Endothelial cell of umbilical vein (primary cell): ENCODE data around the gene ARFGEF3. TPM values are rescaled to one million over a fixed set of nuclear protein-coding genes. Genes with fewer than 3 reads are reported as not detected.

Experiments
- BruUV-seq: library from RNA; stranded (reverse); fragments of 400-500 nt; replicated peaks from 2 replicates; lab custom pipeline; 2021; lab: Mats Ljungman, UMichigan
- CTCF ChIA-PET: fragments of 300-600, 350-600 bp; sonication (Branson Sonifier 250); formaldehyde crosslinking; loops from one replicate; lab custom pipeline; 2021; ENCODE audit warnings: antibody characterized with exemption, inconsistent platforms; lab: Charles Lee
- POLR2A ChIA-PET: fragments of 300-600, 350-600 bp; sonication (Branson Sonifier 250); formaldehyde crosslinking; loops from one replicate; lab custom pipeline; 2021; ENCODE audit warnings: antibody characterized with exemption, inconsistent platforms; lab: Charles Lee
- DNase-seq: peaks from one replicate; pipeline ENCODE4 v3.0.0-alpha.2; 2011; ENCODE audit warnings: low read depth, low spot score
- FAIRE-seq: peaks from 2 replicates; lab custom pipeline; 2011; peaks lifted over from hg19 to GRCh38; lab: Jason Lieb, UNC
- H2AFZ ChIP-seq: 2 replicates; pipeline ENCODE4 v1.6.0; 2012; ENCODE audit warnings: low read depth, low read length, control low read depth, inconsistent platforms
- H3K27ac ChIP-seq: 2 replicates; pipeline ENCODE4 v1.5.1; 2011; ENCODE audit warnings: low read depth, mild to moderate bottlenecking, control low read depth, low read length, moderate library complexity; ENCODE audit not compliant: insufficient read depth
- H3K27me3 ChIP-seq, 2 experiments: 2 replicates each; pipeline versions ENCODE4 v1.6.0 to v1.6.1; 2011; ENCODE audit warnings: low read length in 2 of 2, mixed read lengths in 1 of 2; ENCODE audit not compliant: control insufficient read depth in 2 of 2, insufficient read depth in 2 of 2
- H3K36me3 ChIP-seq, 2 experiments: 2 replicates in 1 of 2; 3 replicates in 1 of 2; pipeline ENCODE4 v1.5.1; 2011; ENCODE audit warnings: low read length in 2 of 2, mild to moderate bottlenecking in 1 of 2, moderate library complexity in 1 of 2; ENCODE audit not compliant: control insufficient read depth in 2 of 2, insufficient read depth in 2 of 2; ENCODE audit errors: extremely low read depth in 1 of 2
- H3K4me1 ChIP-seq: 3 replicates; pipeline ENCODE4 v1.5.1; 2011; ENCODE audit warnings: mild to moderate bottlenecking, low read length; ENCODE audit not compliant: control insufficient read depth, insufficient read depth; ENCODE audit errors: extremely low read depth
- H3K4me2 ChIP-seq: 2 replicates; pipeline ENCODE4 v1.6.1; 2011; ENCODE audit warnings: low read length, control low read depth, mixed read lengths; ENCODE audit not compliant: insufficient read depth
- H3K4me3 ChIP-seq, 3 experiments: fragments of 200-600 bp in 1 of 3; sonication (generic), shearing (Covaris generic) in 1 of 3; replicated peaks in 1 of 3; 2 replicates each; pipeline ENCODE4 v1.5.1; 2011 to 2016; ENCODE audit warnings: control low read depth in 3 of 3, low read length in 3 of 3, mild to moderate bottlenecking in 2 of 3, inconsistent platforms in 1 of 3, low read depth in 1 of 3, moderate library complexity in 1 of 3; ENCODE audit not compliant: insufficient read depth in 1 of 3
- H3K79me2 ChIP-seq: 2 replicates; pipeline ENCODE4 v1.6.0; 2012; ENCODE audit warnings: low read length, inconsistent platforms; ENCODE audit not compliant: control insufficient read depth, insufficient read depth
- H3K9ac ChIP-seq: replicated peaks from 2 replicates; pipeline ENCODE3; 2011; ENCODE audit warnings: low read length, control low read depth; ENCODE audit not compliant: insufficient read depth; ENCODE audit errors: extremely low read depth
- H3K9me1 ChIP-seq: replicated peaks from 3 replicates; pipeline ENCODE4 v1.6.0; 2011; ENCODE audit warnings: mild to moderate bottlenecking, low read length; ENCODE audit not compliant: control insufficient read depth, insufficient read depth; ENCODE audit errors: extremely low read depth
- H3K9me3 ChIP-seq: replicated peaks from 2 replicates; pipeline ENCODE4 v1.5.1; 2012; ENCODE audit warnings: low read length, inconsistent platforms; ENCODE audit not compliant: control insufficient read depth, insufficient read depth
- H4K20me1 ChIP-seq: replicated peaks from 2 replicates; pipeline ENCODE3; 2011; ENCODE audit warnings: mild to moderate bottlenecking, low read length; ENCODE audit not compliant: control insufficient read depth, insufficient read depth; ENCODE audit errors: extremely low read depth
- CTCF ChIP-seq, 2 donors: IDR thresholded peaks; 1 replicate in 1 of 2; 2 replicates in 1 of 2; pipeline ENCODE4 v1.5.1; 2011; ENCODE audit warnings: low read length in 2 of 2, mild to moderate bottlenecking in 2 of 2, moderate library complexity in 2 of 2, control low read depth in 1 of 2, inconsistent platforms in 1 of 2, low read depth in 1 of 2; ENCODE audit not compliant: insufficient read depth in 1 of 2; ENCODE audit errors: extremely low read depth in 1 of 2
- EZH2 ChIP-seq: IDR thresholded peaks from 2 replicates; pipeline ENCODE4 v1.6.1; 2012; ENCODE audit warnings: borderline replicate concordance, low read depth, mild to moderate bottlenecking, moderate library complexity, low read length, inconsistent platforms; ENCODE audit not compliant: severe bottlenecking
- FOS ChIP-seq: IDR thresholded peaks from 2 replicates; pipeline ENCODE4 v1.6.1; 2011; ENCODE audit warnings: mild to moderate bottlenecking, low read length, moderate library complexity, borderline replicate concordance; ENCODE audit not compliant: insufficient read depth
- GATA2 ChIP-seq: IDR thresholded peaks from 2 replicates; pipeline ENCODE4 v1.7.0; 2011; ENCODE audit warnings: low read depth, mild to moderate bottlenecking, moderate library complexity, mixed read lengths, low read length; ENCODE audit not compliant: insufficient read length, insufficient read depth
- JUN ChIP-seq: IDR thresholded peaks from 2 replicates; pipeline ENCODE4 v1.6.1; 2011; ENCODE audit warnings: borderline replicate concordance, low read depth; ENCODE audit not compliant: insufficient read length, insufficient read depth
- MAX ChIP-seq: IDR thresholded peaks from 2 replicates; pipeline ENCODE4 v1.6.1; 2011; ENCODE audit not compliant: insufficient read depth, insufficient read length
- MYC ChIP-seq: IDR thresholded peaks from one replicate; pipeline ENCODE4 v1.6.1; 2011; ENCODE audit warnings: mild to moderate bottlenecking, low read depth, low read length
- POLR2A ChIP-seq: IDR thresholded peaks from 2 replicates; pipeline ENCODE4 v1.6.1; 2012; ENCODE audit warnings: low read depth, mild to moderate bottlenecking, control low read depth, low read length
- POLR2AphosphoS5 ChIP-seq: IDR thresholded peaks from 2 replicates; pipeline ENCODE4 v1.6.1; 2012; ENCODE audit warnings: low read depth, mild to moderate bottlenecking, control low read depth, low read length, moderate library complexity; ENCODE audit not compliant: insufficient read depth
- dilution Hi-C: fragments of 300-500 bp; cut with MboI; formaldehyde crosslinking; loops from one replicate; pipeline ENCODE4 v1.15.0; 2019; ENCODE audit warnings: low sequenced_read_pairs; ENCODE audit not compliant: extremely low pct_ligation_motif_present
- intact Hi-C: fragments of 100-400 bp; cut with micrococcal nuclease; formaldehyde crosslinking; loops from one replicate; pipeline ENCODE4 v1.10.0; 2022
- polyA plus RNA-seq, 4 experiments: library from polyadenylated mRNA; depleted of rRNA in 3 of 4; stranded (reverse) in 3 of 4; unstranded in 1 of 4; fragments of >200 nt; gene quantifications; 2 replicates each; pipeline versions ENCODE4 v1.2.1 to v1.2.3, GENCODE V29; 2011 to 2012; ENCODE audit warnings: missing spikeins in 1 of 4
- total RNA-seq: library from RNA; stranded (reverse); gene quantifications from 2 replicates; pipeline ENCODE4 v1.2.3, GENCODE V29; 2021

ARFGEF3 gene
- total and polyA plus RNA-seq, 2 donors (not counting 3 experiments of a cell fraction or from before 2014, with no cell fraction given): 1.3 to 7.3 TPM

GRCh38 chr6:138161088-138161337, 726 bp upstream of the ARFGEF3 start:
- FAIRE-seq (no peak), DNase-seq (no peak)
- Histone ChIP-seq H3K36me3 (no peaks in the 10 kb centered on the region), H3K79me2 (no peaks in the 10 kb centered on the region), H4K20me1 (no peaks in the 10 kb centered on the region), H3K9ac (peak overlapping the region; percentile 77), H3K4me1 (peaks cover 10% of the 10 kb centered on the region), H3K4me3 (peak overlapping the region in 2 of 3 experiments; percentile 66 to 85), H3K9me1 (no peaks in the 10 kb centered on the region), H3K27me3 (no peaks in the 10 kb centered on the region), H3K4me2 (peak overlapping the region; percentile 72), H3K27ac (no peak overlapping the region), H3K9me3 (no peaks in the 10 kb centered on the region), H2AFZ (peak overlapping the region; percentile 91)
- dilution Hi-C loops: no loop called here
- no TSS peak for BruUV-seq
- ChIA-PET CTCF (interaction anchor here (1.6 kb wide), 1 partner anchor 45 kb away, joined by 4 read pairs; no protein-coding TSS in a partner anchor), POLR2A (interaction anchor here (0.7 kb wide), 1 partner anchor 72 kb away, joined by 3 read pairs; no protein-coding TSS in a partner anchor)
- no peak for TF ChIP-seq FOS
- TF ChIP-seq MAX: no peak
- TF ChIP-seq CTCF (IDR thresholded peaks at IDR 0.05; ENCODE audit: extremely low read depth in 1 of 2, insufficient read depth in 1 of 2, low read depth in 1 of 2, low read length in 2 of 2): no peak
- no peak for TF ChIP-seq JUN
- no peak for TF ChIP-seq MYC
- no peak for TF ChIP-seq EZH2
- TF ChIP-seq POLR2AphosphoS5: no peak
- no peak for TF ChIP-seq POLR2A
- TF ChIP-seq GATA2: no peak
- intact Hi-C loops: loop anchor here (2.0 kb wide), 1 partner anchor 244 kb away; the partner anchor contains the start of gene HEBP2
